HEK293T (cell line): ENCODE results near the gene ARL14.

Experiments used
- ARNT ChIP-seq: fragments of 450-650 bp; IDR thresholded peaks from 2 replicates; pipeline ENCODE4 v1.6.1; 2017; ENCODE audit warnings: mild to moderate bottlenecking
- CTBP1 ChIP-seq: fragments of 450-650 bp; IDR thresholded peaks from 2 replicates; pipeline ENCODE4 v1.6.1; 2016; ENCODE audit warnings: borderline replicate concordance
- ELF4 ChIP-seq: fragments of 450-650 bp; IDR thresholded peaks from 2 replicates; pipeline ENCODE4 v1.6.1; 2017; ENCODE audit warnings: antibody characterized with exemption
- FOXA1 ChIP-seq: fragments of 450-650 bp; IDR thresholded peaks from 2 replicates; pipeline ENCODE4 v1.6.1; 2016; ENCODE audit warnings: mild to moderate bottlenecking
- FOXK2 ChIP-seq: fragments of 450-650 bp; IDR thresholded peaks from 2 replicates; pipeline ENCODE4 v1.6.1; 2016; ENCODE audit warnings: mild to moderate bottlenecking
- FOXM1 ChIP-seq: fragments of 450-650 bp; IDR thresholded peaks from 2 replicates; pipeline ENCODE4 v1.6.1; 2017; ENCODE audit warnings: mild to moderate bottlenecking, borderline replicate concordance
- HDGF ChIP-seq: fragments of 450-650 bp; IDR thresholded peaks from 2 replicates; pipeline ENCODE4 v1.6.1; 2017; ENCODE audit warnings: antibody characterized with exemption, borderline replicate concordance
- L3MBTL2 ChIP-seq: fragments of 450-650 bp; conservative IDR thresholded peaks from 2 replicates; pipeline ENCODE4 v1.6.1; 2016; ENCODE audit warnings: mild to moderate bottlenecking
- NFRKB ChIP-seq: fragments of 450-650 bp; IDR thresholded peaks from 2 replicates; pipeline ENCODE4 v1.6.1; 2016; ENCODE audit warnings: mild to moderate bottlenecking, moderate library complexity
- SP1 ChIP-seq: fragments of 450-650 bp; IDR thresholded peaks from 2 replicates; pipeline ENCODE4 v1.6.1; 2017
- SUZ12 ChIP-seq: fragments of 450-650 bp; IDR thresholded peaks from 2 replicates; pipeline ENCODE4 v1.6.1; 2016; ENCODE audit warnings: mild to moderate bottlenecking
- TF ChIP-seq, protein P1 (sequence below): fragments of 450-650 bp; IDR thresholded peaks from 2 replicates; pipeline ENCODE4 v1.6.1; 2016

DNA sequence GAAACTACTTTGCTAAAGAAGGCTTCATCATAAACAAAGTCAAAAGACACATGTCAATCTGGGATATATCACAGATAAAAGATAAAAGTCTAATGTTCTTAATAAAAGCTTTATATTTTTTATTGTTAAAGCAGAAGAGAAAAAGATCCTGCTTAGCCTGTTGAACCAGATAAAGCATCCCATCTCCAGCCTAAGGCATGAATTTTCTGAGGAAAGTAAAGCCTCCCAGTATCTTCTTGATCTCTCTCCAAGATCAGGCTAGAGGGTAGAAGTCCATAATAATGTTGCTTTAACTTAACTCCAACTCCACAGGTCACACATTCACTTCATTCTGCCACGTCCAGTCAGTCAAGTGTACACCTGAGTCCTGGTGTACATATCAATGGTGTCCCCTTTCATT lies 14.2 kb downstream of the ARL14 start:
- TF ChIP-seq CTBP1 (no peak), NFRKB (no peak), SP1 (no peak), L3MBTL2 (no peak), FOXK2 (no peak), ARNT (no peak), FOXM1 (no peak), FOXA1 (no peak), SUZ12 (no peak), HDGF (no peak), ELF4 (no peak)
- TF ChIP-seq, protein P1, sequence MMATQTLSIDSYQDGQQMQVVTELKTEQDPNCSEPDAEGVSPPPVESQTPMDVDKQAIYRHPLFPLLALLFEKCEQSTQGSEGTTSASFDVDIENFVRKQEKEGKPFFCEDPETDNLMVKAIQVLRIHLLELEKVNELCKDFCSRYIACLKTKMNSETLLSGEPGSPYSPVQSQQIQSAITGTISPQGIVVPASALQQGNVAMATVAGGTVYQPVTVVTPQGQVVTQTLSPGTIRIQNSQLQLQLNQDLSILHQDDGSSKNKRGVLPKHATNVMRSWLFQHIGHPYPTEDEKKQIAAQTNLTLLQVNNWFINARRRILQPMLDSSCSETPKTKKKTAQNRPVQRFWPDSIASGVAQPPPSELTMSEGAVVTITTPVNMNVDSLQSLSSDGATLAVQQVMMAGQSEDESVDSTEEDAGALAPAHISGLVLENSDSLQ, result no peak
